HAP-1 (cell line): ENCODE results near the gene OR8J3.
"Not testable (repeated sequence)": the region's sequence is repeated elsewhere in the genome, so short reads cannot be mapped to it uniquely, and the experiment has no call there.

ENCODE experiments used
- DNase-seq, 2 experiments: peaks; one replicate each; pipeline ENCODE4 v3.0.0-alpha.2; 2016 to 2020; ENCODE audit warnings: low spot score in 2 of 2
- H3K27me3 ChIP-seq: fragments of 250-450 bp; sonication (Bioruptor Pico); 2 replicates; pipeline ENCODE4 v1.5.1; 2020; ENCODE audit warnings: low read depth, mild to moderate bottlenecking, moderate library complexity
- H3K36me3 ChIP-seq: fragments of 250-450 bp; sonication (Bioruptor Pico); replicated peaks from 2 replicates; pipeline ENCODE4 v1.5.1; 2020; ENCODE audit warnings: mild to moderate bottlenecking
- H3K4me1 ChIP-seq: fragments of 250-450 bp; sonication (Bioruptor Pico); 2 replicates; pipeline ENCODE4 v1.5.1; 2020; ENCODE audit warnings: mild to moderate bottlenecking
- H3K4me3 ChIP-seq: fragments of 250-450 bp; sonication (Bioruptor Pico); 2 replicates; pipeline ENCODE4 v1.5.1; 2020; ENCODE audit warnings: mild to moderate bottlenecking, moderate library complexity
- H3K9me3 ChIP-seq: fragments of 250-450 bp; sonication (Bioruptor Pico); 2 replicates; pipeline ENCODE4 v1.5.1; 2020; ENCODE audit warnings: mild to moderate bottlenecking, moderate library complexity
- in situ Hi-C: fragments of 300-500 bp; cut with MboI; formaldehyde crosslinking; loops from 3 replicates; pipeline ENCODE4 v1.14.3; 2020; ENCODE audit warnings: low sequenced_read_pairs, inconsistent platforms, mixed read lengths

OR8J3 gene

DNA sequence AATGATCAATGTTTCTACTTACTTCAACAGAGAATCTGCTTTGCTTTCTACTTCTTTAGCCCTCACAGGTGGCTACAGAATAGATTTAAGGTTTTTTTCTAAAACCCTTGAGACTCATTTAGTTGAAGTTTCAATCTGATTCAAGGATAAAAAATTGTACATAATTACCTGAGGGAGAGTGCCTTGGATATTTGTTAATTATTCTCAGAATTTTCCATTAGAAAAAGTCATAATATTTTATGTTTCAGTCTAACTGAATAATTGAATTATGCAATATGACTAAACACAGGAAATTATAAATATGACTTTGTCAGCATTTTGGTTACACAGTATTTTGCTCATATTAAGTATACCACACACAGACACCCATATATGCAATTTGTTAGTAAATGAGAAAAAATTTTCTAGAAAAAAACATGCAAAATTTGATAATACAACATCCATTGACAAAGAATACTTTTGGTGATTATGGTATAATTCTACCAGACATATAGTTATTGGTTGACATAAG, at the start of gene OR8J3:
Gene OR8J3, minus strand, starts transcription at position 51 of the 511 bp plus-strand sequence. CDS start 2,483 bp downstream, outside the sequence.
- DNase-seq: no peak
- H3K9me3 ChIP-seq: no peaks in the 10 kb centered on the region
- H3K4me1 ChIP-seq: no peaks in the 10 kb centered on the region
- no peaks in the 10 kb centered on the region for H3K36me3 ChIP-seq
- in situ Hi-C loops: no loop called here
- H3K27me3 ChIP-seq: no peaks in the 10 kb centered on the region
- no peak within 1 kb of the TSS for H3K4me3 ChIP-seq

- Histone ChIP-seq H3K4me3 (no peak overlapping the region), H3K27me3 (no peaks in the 10 kb centered on the region), H3K36me3 (no peaks in the 10 kb centered on the region), H3K9me3 (no peaks in the 10 kb centered on the region), H3K4me1 (no peaks in the 10 kb centered on the region)
- no peak for DNase-seq
- in situ Hi-C loops: no loop called here
These were observed 48.6 kb upstream of the OR8J3 start for GRCh38 chr11:56188602-56189001.

DNA sequence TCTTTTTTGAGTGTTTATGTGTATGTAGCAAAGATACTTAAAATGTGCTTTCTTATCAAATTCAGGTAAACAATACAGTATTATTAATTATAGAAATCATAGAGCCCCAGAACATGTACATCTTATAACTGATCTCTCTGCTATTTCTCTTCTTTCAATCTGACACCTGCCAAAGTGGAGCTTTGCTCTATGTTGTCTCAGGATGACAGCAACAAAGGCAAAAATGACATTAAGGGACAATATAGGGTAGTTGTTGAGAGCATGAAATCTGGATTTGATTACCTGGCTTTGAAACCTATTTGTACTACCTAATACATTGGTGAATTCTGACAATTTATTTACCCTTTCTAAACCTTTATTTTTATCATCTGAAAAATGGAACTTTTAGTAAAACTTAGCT, 43.5 kb upstream of the OR8J3 start:
- H3K4me1 ChIP-seq: no peaks in the 10 kb centered on the region
- H3K9me3 ChIP-seq: no peaks in the 10 kb centered on the region
- no peak overlapping the region for H3K4me3 ChIP-seq
- no peak for DNase-seq
- no peaks in the 10 kb centered on the region for H3K27me3 ChIP-seq
- H3K36me3 ChIP-seq: no peaks in the 10 kb centered on the region
- in situ Hi-C loops: no loop called here

GRCh38 chr11:56176318-56176717, 36.3 kb upstream of the OR8J3 start, which contains the start of gene OR5J2:
Gene OR5J2, plus strand, starts transcription at chr11:56176618. Its CDS starts 0 bp downstream, at chr11:56176618.
- no peak for DNase-seq
- Histone ChIP-seq H3K27me3 (no peaks in the 10 kb centered on the region), H3K9me3 (no peaks in the 10 kb centered on the region), H3K4me3 (no peak within 1 kb of the TSS), H3K36me3 (no peaks in the 10 kb centered on the region), H3K4me1 (no peaks in the 10 kb centered on the region)
- in situ Hi-C loops: no loop called here

DNA sequence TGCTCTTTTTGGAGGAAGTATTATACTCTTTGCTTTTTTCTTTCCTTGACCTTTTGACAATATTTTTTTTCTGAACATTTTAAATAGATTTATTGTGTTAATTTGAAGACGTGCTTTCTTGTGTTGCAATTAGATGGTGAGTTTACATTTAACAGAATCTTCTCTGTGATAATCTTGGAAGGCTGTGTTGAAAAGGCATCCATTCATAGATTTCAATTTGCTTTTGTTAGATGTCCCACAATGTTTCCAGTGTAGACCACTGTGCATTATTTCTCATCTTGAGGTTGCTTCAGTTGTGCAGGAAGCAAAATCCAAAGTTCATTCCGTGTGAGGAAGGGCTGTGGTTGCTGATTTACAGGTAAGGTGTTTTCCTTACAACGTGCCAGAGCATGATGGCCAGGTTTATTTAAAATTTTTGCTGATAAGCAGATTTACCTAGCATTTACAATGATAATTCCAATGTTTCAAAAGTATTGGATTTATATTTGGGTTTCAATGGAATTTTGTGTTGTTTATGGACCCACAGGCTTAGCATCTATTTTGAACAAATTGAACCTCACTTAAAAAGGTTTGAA, 32.3 kb upstream of the OR8J3 start:
- no peaks in the 10 kb centered on the region for H3K27me3 ChIP-seq
- H3K36me3 ChIP-seq: no peaks in the 10 kb centered on the region
- no peak overlapping the region for H3K4me3 ChIP-seq
- no peak for DNase-seq
- H3K4me1 ChIP-seq: no peaks in the 10 kb centered on the region
- H3K9me3 ChIP-seq: no peaks in the 10 kb centered on the region
- in situ Hi-C loops: no loop called here

DNA sequence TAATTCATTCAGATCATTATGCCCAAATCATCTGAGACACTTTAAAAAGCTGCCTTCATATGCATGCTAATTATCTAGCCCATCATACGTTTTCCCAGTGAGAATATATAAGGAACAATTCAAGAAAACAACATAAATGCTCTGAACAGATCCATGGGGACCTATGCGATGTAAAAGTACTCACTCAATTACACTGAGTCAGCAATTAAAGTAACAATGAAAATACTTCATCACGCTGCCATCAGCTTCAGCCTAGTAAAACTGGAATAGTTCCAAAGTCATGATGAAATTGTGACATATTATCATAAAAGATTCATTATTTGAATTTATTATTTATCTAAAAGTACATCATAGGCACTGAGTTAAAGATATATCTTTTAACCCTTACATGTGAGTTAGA, 23.8 kb upstream of the OR8J3 start:
- Histone ChIP-seq H3K36me3 (no peaks in the 10 kb centered on the region), H3K4me1 (no peaks in the 10 kb centered on the region), H3K4me3 (no peak overlapping the region), H3K27me3 (no peaks in the 10 kb centered on the region), H3K9me3 (peaks cover 2% of the 10 kb centered on the region; the same call in 1 of the 2 replicates)
- in situ Hi-C loops: no loop called here
- no peak for DNase-seq

- peaks cover 2% of the 10 kb centered on the region; the same call in 1 of the 2 replicates for H3K9me3 ChIP-seq
- in situ Hi-C loops: no loop called here
- H3K4me1 ChIP-seq: no peaks in the 10 kb centered on the region
- no peaks in the 10 kb centered on the region for H3K36me3 ChIP-seq
- no peak for DNase-seq
- H3K27me3 ChIP-seq: no peaks in the 10 kb centered on the region
- no peak within 1 kb of the TSS for H3K4me3 ChIP-seq
These were observed 20.2 kb upstream of the OR8J3 start, which contains the start of gene OR8K5 for GRCh38 chr11:56160217-56160616. Gene OR8K5, minus strand, starts transcription at chr11:56160317. Its CDS starts 0 bp downstream, at chr11:56160317.

DNA sequence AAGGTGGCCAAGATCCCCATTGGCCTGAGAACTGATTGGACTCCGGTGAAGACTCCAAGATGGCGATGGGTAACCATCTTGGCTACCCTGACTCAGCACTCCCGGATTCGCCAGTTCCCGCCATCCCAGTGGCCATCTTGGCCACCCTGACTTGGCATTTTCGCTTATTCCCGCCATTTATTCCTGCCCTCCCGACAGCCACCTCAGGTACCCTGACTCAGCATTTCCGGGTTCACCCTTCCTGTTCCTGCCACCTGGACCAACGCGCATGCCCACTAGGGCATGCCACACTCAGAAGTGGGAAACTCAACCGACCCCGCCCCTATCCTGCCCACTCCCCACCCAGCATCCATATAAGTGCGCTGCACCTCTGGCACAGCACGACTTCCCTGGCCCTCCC, 12.3 kb upstream of the OR8J3 start:
- Histone ChIP-seq H3K4me1 (no peaks in the 10 kb centered on the region), H3K9me3 (no peaks in the 10 kb centered on the region), H3K36me3 (no peaks in the 10 kb centered on the region), H3K27me3 (no peaks in the 10 kb centered on the region), H3K4me3 (no peak overlapping the region)
- in situ Hi-C loops: no loop called here
- no peak for DNase-seq

DNA sequence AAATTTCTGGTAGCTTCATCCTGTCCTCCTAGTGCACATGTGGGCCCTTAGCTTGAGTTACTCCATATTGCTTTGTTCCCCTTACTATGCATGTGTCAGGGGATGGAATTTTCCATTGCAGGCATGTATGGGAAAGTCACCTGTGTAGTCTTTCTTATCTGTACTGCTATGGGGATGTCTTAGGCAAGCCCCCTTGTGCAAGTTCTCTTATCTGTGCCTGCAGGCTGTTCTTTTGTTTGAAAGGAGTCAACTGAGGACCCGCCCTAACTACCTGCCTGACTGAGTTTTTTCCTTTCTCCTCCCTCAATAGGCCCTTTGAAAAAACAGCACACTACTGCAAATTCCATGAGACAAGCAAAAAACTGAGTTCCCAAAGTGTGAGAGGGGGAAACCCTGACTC, 11.4 kb upstream of the OR8J3 start:
- Histone ChIP-seq H3K4me3 (no peak overlapping the region), H3K36me3 (no peaks in the 10 kb centered on the region), H3K4me1 (no peaks in the 10 kb centered on the region), H3K27me3 (no peaks in the 10 kb centered on the region), H3K9me3 (no peaks in the 10 kb centered on the region)
- no peak for DNase-seq
- in situ Hi-C loops: no loop called here

DNA sequence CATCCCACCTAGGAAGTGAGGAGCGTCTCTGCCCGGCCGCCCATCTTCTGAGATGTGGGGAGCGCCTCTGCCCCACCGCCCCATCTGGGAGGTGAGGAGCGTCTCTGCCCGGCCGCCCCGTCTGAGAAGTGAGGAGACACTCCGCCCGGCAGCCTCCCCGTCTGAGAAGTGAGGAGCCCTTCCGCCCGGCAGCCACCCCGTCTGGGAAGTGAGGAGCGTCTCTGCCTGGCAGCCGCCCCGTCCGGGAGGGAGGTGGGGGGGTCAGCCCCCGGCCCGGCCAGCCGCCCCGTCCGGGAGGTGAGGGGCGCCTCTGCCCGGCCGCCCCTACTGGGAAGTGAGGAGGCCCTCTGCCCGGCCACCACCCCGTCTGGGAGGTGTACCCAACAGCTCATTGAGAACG, 3.7 kb upstream of the OR8J3 start:
- H3K9me3 ChIP-seq, H3K27me3 ChIP-seq, in situ Hi-C loops, H3K4me1 ChIP-seq, DNase-seq, H3K4me3 ChIP-seq, H3K36me3 ChIP-seq: not testable (repeated sequence)

GRCh38 chr11:56122073-56122472, 17.9 kb downstream of the OR8J3 start, which contains the start of gene OR8H3:
Gene OR8H3, plus strand, starts transcription at chr11:56122373. Its CDS starts 0 bp downstream, at chr11:56122373.
- H3K36me3 ChIP-seq: no peaks in the 10 kb centered on the region
- H3K4me1 ChIP-seq: no peaks in the 10 kb centered on the region
- no peak for DNase-seq
- in situ Hi-C loops: no loop called here
- H3K9me3 ChIP-seq: no peaks in the 10 kb centered on the region
- H3K27me3 ChIP-seq: no peaks in the 10 kb centered on the region
- no peak within 1 kb of the TSS for H3K4me3 ChIP-seq

GRCh38 chr11:56103210-56103737, 36.7 kb downstream of the OR8J3 start, which contains the start of gene OR8H2:
Gene OR8H2, plus strand, starts transcription at chr11:56103687. Its CDS starts 1,356 bp downstream, at chr11:56105043.
- no peak for DNase-seq
- H3K27me3 ChIP-seq: no peaks in the 10 kb centered on the region
- H3K36me3 ChIP-seq: no peaks in the 10 kb centered on the region
- H3K4me3 ChIP-seq: no peak within 1 kb of the TSS
- in situ Hi-C loops: no loop called here
- no peaks in the 10 kb centered on the region for H3K4me1 ChIP-seq
- H3K9me3 ChIP-seq: no peaks in the 10 kb centered on the region

DNA sequence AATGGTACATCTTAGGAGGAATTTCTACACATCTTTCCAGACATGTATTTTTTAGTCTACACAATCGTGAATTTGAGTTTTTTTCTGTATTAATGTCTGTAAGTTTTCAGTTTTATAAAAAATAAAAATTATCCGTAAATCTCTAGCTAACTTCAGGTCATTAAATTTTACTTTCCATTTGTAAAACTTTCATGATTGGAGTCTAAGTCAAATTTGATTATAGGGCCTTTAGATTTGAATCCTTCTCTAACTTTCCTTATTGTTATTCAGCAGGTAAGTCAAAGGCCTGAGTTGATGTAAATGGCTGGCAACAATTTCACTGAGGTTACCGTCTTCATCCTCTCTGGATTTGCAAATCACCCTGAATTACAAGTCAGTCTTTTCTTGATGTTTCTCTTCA, 47.0 kb downstream of the OR8J3 start, which contains the start of gene OR8I2:
Gene OR8I2, plus strand, starts transcription at position 301 of the 400 bp plus-strand sequence. Its CDS starts 0 bp downstream, at position 301.
- no peaks in the 10 kb centered on the region for H3K36me3 ChIP-seq
- no peak for DNase-seq
- no peaks in the 10 kb centered on the region for H3K9me3 ChIP-seq
- no peaks in the 10 kb centered on the region for H3K27me3 ChIP-seq
- no peaks in the 10 kb centered on the region for H3K4me1 ChIP-seq
- H3K4me3 ChIP-seq: no peak within 1 kb of the TSS
- in situ Hi-C loops: no loop called here

GRCh38 chr11:56089697-56090096, 50.3 kb downstream of the OR8J3 start:
- no peaks in the 10 kb centered on the region for H3K4me1 ChIP-seq
- H3K27me3 ChIP-seq: no peaks in the 10 kb centered on the region
- DNase-seq: no peak
- H3K9me3 ChIP-seq: no peaks in the 10 kb centered on the region
- in situ Hi-C loops: no loop called here
- H3K36me3 ChIP-seq: no peaks in the 10 kb centered on the region
- H3K4me3 ChIP-seq: no peak overlapping the region
